K562 (cell line): ENCODE data around the gene BRD4. TPM values are rescaled to one million over a fixed set of nuclear protein-coding genes. Genes with fewer than 3 reads are reported as not detected.

Source experiments
- ATAC-seq: fragments of 200-7000 bp; cut with Tn5 transposase; 3 replicates; pipeline ENCODE4 v1.9.1; 2020; ENCODE audit warnings: moderate library complexity
- BruUV-seq: library from RNA; stranded (reverse); fragments of 400-500 nt; replicated peaks from 2 replicates; lab custom pipeline; 2021; lab: Mats Ljungman, UMichigan
- CTCF ChIA-PET: fragments of 300-600 bp; formaldehyde crosslinking; extraction: SDS; loops from one replicate; lab custom pipeline; 2021; ENCODE audit warnings: low intra/inter-chr PET ratio; lab: Yijun Ruan, JAX
- POLR2A ChIA-PET: fragments of 300-600, 350-650 bp; sonication (Branson Sonifier 250); formaldehyde crosslinking; extraction: SDS; loops from one replicate; lab custom pipeline; 2021; ENCODE audit warnings: antibody characterized with exemption, inconsistent platforms; lab: Yijun Ruan, JAX
- DNase-seq, 4 experiments: peaks; one replicate each; pipeline versions ENCODE4 v3.0.0 to v3.0.0-alpha.2; 2011 to 2018; ENCODE audit warnings: low spot score in 3 of 4, mixed read lengths in 3 of 4; ENCODE audit errors: extremely low read depth in 1 of 4
- FAIRE-seq: peaks from 2 replicates; lab custom pipeline; 2011; peaks lifted over from hg19 to GRCh38; lab: Jason Lieb, UNC
- H2AFZ ChIP-seq: 2 replicates; pipeline ENCODE4 v1.6.0; 2011; ENCODE audit warnings: low read depth, low read length, control low read depth, inconsistent platforms
- H3K27ac ChIP-seq: fragments of 200-600 bp; 3 replicates; pipeline ENCODE4 v1.8.0; 2011; ENCODE audit warnings: low read depth, mild to moderate bottlenecking, control low read depth, inconsistent platforms, low read length, moderate library complexity, mixed read lengths; ENCODE audit errors: extremely low read depth
- H3K27me3 ChIP-seq, 2 experiments: fragments of 300-600 bp in 1 of 2; 2 replicates in 1 of 2; 3 replicates in 1 of 2; pipeline versions ENCODE4 v1.6.0 to v1.8.0; 2011; ENCODE audit warnings: inconsistent platforms in 2 of 2, low read length in 2 of 2, mild to moderate bottlenecking in 1 of 2, mixed read lengths in 1 of 2, moderate library complexity in 1 of 2; ENCODE audit not compliant: control insufficient read depth in 2 of 2, insufficient read depth in 2 of 2
- H3K36me3 ChIP-seq: fragments of 300-600 bp; 3 replicates; pipeline ENCODE4 v1.8.0; 2011; ENCODE audit warnings: mild to moderate bottlenecking, low read length, inconsistent platforms; ENCODE audit not compliant: control insufficient read depth, insufficient read depth
- H3K4me1 ChIP-seq, 2 experiments: fragments of 200-600 bp in 1 of 2; replicated peaks in 1 of 2; 2 replicates in 1 of 2; 3 replicates in 1 of 2; pipeline versions ENCODE4 v1.5.1 to v1.8.0; 2011; ENCODE audit warnings: inconsistent platforms in 2 of 2, low read length in 2 of 2, mild to moderate bottlenecking in 1 of 2, mixed read lengths in 1 of 2, moderate library complexity in 1 of 2; ENCODE audit not compliant: control insufficient read depth in 2 of 2, insufficient read depth in 2 of 2
- H3K4me2 ChIP-seq: 2 replicates; pipeline ENCODE4 v1.6.1; 2011; ENCODE audit warnings: low read length, control low read depth, inconsistent platforms, mixed read lengths; ENCODE audit not compliant: insufficient read depth
- H3K4me3 ChIP-seq: fragments of 200-600 bp; sonication (generic), shearing (Covaris generic); 2 replicates; pipeline ENCODE4 v1.5.1; 2016; ENCODE audit warnings: control low read depth, inconsistent platforms
- H3K79me2 ChIP-seq: fragments of 200-600 bp; 3 replicates; pipeline ENCODE4 v1.8.0; 2011; ENCODE audit warnings: low read length, inconsistent platforms; ENCODE audit not compliant: control insufficient read depth, insufficient read depth
- H3K9ac ChIP-seq, 2 experiments: 2 replicates each; pipeline versions ENCODE4 v1.6.0 to v1.6.1; 2011; ENCODE audit warnings: low read depth in 2 of 2, low read length in 2 of 2, control low read depth in 1 of 2, inconsistent platforms in 1 of 2, mild to moderate bottlenecking in 1 of 2, mixed read lengths in 1 of 2; ENCODE audit not compliant: insufficient read depth in 1 of 2
- H3K9me1 ChIP-seq: one replicate; pipeline ENCODE4 v1.6.0; 2011; ENCODE audit warnings: inconsistent platforms, mild to moderate bottlenecking, low read length, moderate library complexity; ENCODE audit not compliant: control insufficient read depth, insufficient read depth
- H3K9me3 ChIP-seq: replicated peaks from 2 replicates; pipeline ENCODE4 v1.5.1; 2011; ENCODE audit warnings: low read depth, low read length, inconsistent platforms; ENCODE audit not compliant: control insufficient read depth, insufficient read depth
- H4K20me1 ChIP-seq: replicated peaks from 2 replicates; pipeline ENCODE4 v1.6.1; 2011; ENCODE audit warnings: low read length, inconsistent platforms, mixed read lengths; ENCODE audit not compliant: control insufficient read depth, insufficient read depth
- CBFB ChIP-seq: sonication (generic); formaldehyde crosslinking; IDR thresholded peaks from 2 replicates; pipeline ENCODE4 v1.4.0; 2020; ENCODE audit warnings: mild to moderate bottlenecking, missing genetic modification reagents
- CEBPG ChIP-seq, 3 experiments: fragments of 200-800 bp in 1 of 3; sonication (Bioruptor generic) in 1 of 3; sonication (generic) in 1 of 3; formaldehyde crosslinking in 1 of 3; IDR thresholded peaks in 2 of 3; conservative IDR thresholded peaks in 1 of 3; 2 replicates each; pipeline versions ENCODE4 v1.6.1 to v1.8.0; 2016 to 2022; ENCODE audit warnings: missing compliant biosample characterization in 2 of 3, missing genetic modification characterization in 2 of 3, mild to moderate bottlenecking in 1 of 3, missing genetic modification reagents in 1 of 3
- CHD4 ChIP-seq: fragments of 200-600 bp; sonication (generic); IDR thresholded peaks from 3 replicates; pipeline ENCODE4 v1.6.1; 2012; ENCODE audit warnings: low read depth, mild to moderate bottlenecking, mixed read lengths, low read length, inconsistent platforms; ENCODE audit not compliant: insufficient read depth, insufficient replicate concordance, poor library complexity, severe bottlenecking
- CREB3L1 ChIP-seq: fragments of 450-650 bp; IDR thresholded peaks from 2 replicates; pipeline ENCODE4 v1.6.1; 2014; ENCODE audit warnings: low read depth, mild to moderate bottlenecking, moderate library complexity, borderline replicate concordance
- HDAC2 ChIP-seq: fragments of 450-650 bp; IDR thresholded peaks from 2 replicates; pipeline ENCODE4 v1.6.1; 2016; ENCODE audit warnings: mild to moderate bottlenecking
- PKNOX1 ChIP-seq: fragments of 450-650 bp; IDR thresholded peaks from 2 replicates; pipeline ENCODE4 v1.6.1; 2016
- POLR2AphosphoS5 ChIP-seq: IDR thresholded peaks from 2 replicates; pipeline ENCODE4 v1.6.1; 2011; ENCODE audit warnings: mild to moderate bottlenecking, low read depth, low read length, moderate library complexity; ENCODE audit not compliant: control insufficient read depth, insufficient read depth
- PREB ChIP-seq: sonication (generic); formaldehyde crosslinking; IDR thresholded peaks from 2 replicates; pipeline ENCODE4 v1.8.1; 2023; ENCODE audit warnings: mild to moderate bottlenecking, missing genetic modification reagents
- SMARCA5 ChIP-seq: fragments of 450-650 bp; IDR thresholded peaks from 2 replicates; pipeline ENCODE4 v1.6.1; 2016
- TAF7 ChIP-seq: fragments of 450-650 bp; IDR thresholded peaks from 2 replicates; pipeline ENCODE4 v1.6.1; 2016; ENCODE audit warnings: missing genetic modification characterization, missing compliant biosample characterization
- WGBS: fragments of 100-300 bp; shearing (Covaris generic); methylation state at CpG from one replicate; pipeline ENCODE4 v1.1.6; 2016; ENCODE audit warnings: low coverage, mixed read lengths; ENCODE audit not compliant: insufficient coverage; ENCODE audit errors: missing lambda C conversion rate; 5-methylcytosine and 5-hydroxymethylcytosine counted together
- in situ Hi-C: fragments of 300-500 bp; cut with MboI; formaldehyde crosslinking; loops from 4 replicates; pipeline ENCODE4 v1.15.0; 2018; ENCODE audit warnings: inconsistent platforms, mixed read lengths
- intact Hi-C: fragments of 100-400 bp; cut with micrococcal nuclease; formaldehyde crosslinking; loops from 2 replicates; pipeline ENCODE4 v1.14.2; 2022
- polyA plus RNA-seq, 8 experiments: library from polyadenylated mRNA; depleted of rRNA in 4 of 8; stranded (reverse) in 5 of 8; unstranded in 3 of 8; fragments of >200 nt; fragmentation: Nextera tagmentation in 2 of 8; fragmentation: Illumina TruSeq in 1 of 8; extraction: Ambion mirVana in 2 of 8; extraction: Trizol in 1 of 8; gene quantifications; 2 replicates each; pipeline versions ENCODE4 v1.2.1 to v1.2.3, GENCODE V29; 2011 to 2014; ENCODE audit warnings: inconsistent platforms in 1 of 8, missing spikeins in 1 of 8
- total RNA-seq, 7 experiments: library from RNA; depleted of rRNA in 6 of 7; stranded (reverse); fragments of >200 nt in 6 of 7; fragmentation: Illumina TruSeq in 2 of 7; extraction: Trizol in 2 of 7; gene quantifications; 2 replicates each; pipeline versions ENCODE4 v1.2.1 to v1.2.3, GENCODE V29; 2011 to 2021; ENCODE audit warnings: low replicate concordance in 1 of 7

BRD4 gene
- total and polyA plus RNA-seq, 9 of the 15 experiments (the other 6 are each of a cell fraction or from before 2014, with no cell fraction given), result 1.8 to 105 (median 15.6) TPM

- TF ChIP-seq CREB3L1, result no peak
- no peak for TF ChIP-seq CBFB
- peak; percentile 52; the same call in 1 of the 2 replicates for TF ChIP-seq PKNOX1
Observed at GRCh38 chr19:15324791-15325519, 7.4 kb downstream of the BRD4 start (continued).

GRCh38 chr19:15323496-15324235 lies 8.7 kb downstream of the BRD4 start:
- Histone ChIP-seq H3K4me1 (peaks cover 26 to 52% of the 10 kb centered on the region in 2 experiments), H3K4me2 (peak overlapping the region; percentile 12; the same call in 1 of the 2 replicates), H3K27ac (peak overlapping the region; percentile 8; the same call in 1 of the 3 replicates), H4K20me1 (peaks cover 81% of the 10 kb centered on the region), H3K9me1 (peaks cover 21% of the 10 kb centered on the region), H3K79me2 (peaks cover 98% of the 10 kb centered on the region), H3K9me3 (no peaks in the 10 kb centered on the region), H2AFZ (no peak overlapping the region), H3K4me3 (no peak overlapping the region), H3K9ac (0 out of 4 replicates have a peak overlapping the region, but pooled peaks of 1 of the 2 experiments have one; percentile 14), H3K27me3 (no peaks in the 10 kb centered on the region), H3K36me3 (peaks cover 13% of the 10 kb centered on the region; the same call in 2 of the 3 replicates)
- WGBS, result 52% methylated on average over 4 of the region's 5 CpGs
- DNase-seq (peak in 3 of 4 experiments; percentile 28 to 51 (median 42)), ATAC-seq (peak; percentile 36), FAIRE-seq (no peak)
- BruUV-seq, result no TSS peak
- ChIA-PET CTCF (no interaction called here), POLR2A (interaction anchor here (0.6 to 1.9 kb wide), 6 partner anchors 13 to 1370 kb away, joined by 3 to 7 read pairs (median 4); no protein-coding TSS in a partner anchor)
- in situ Hi-C loops (no loop called here), intact Hi-C loops (loop anchor here (5.0 kb wide), 1 partner anchor 41 kb away; no protein-coding TSS in a partner anchor)
- peak; percentile 41 for TF ChIP-seq CHD4
- no peak for TF ChIP-seq PREB
- peak; percentile 72; the same call in 1 of the 2 replicates for TF ChIP-seq SMARCA5
- TF ChIP-seq CEBPG (CRISPR knock-in tag; IDR thresholded peaks at IDR 0.05), result 0 out of 2 replicates have a peak, but pooled peaks have one; percentile 21
- TF ChIP-seq CEBPG (tag; conservative IDR thresholded peaks at IDR 0.05 in 1 of 2, IDR thresholded peaks at IDR 0.05 in 1 of 2), result 0 out of 4 replicates have a peak, but pooled peaks of 1 of the 2 experiments have one; percentile 26
- TF ChIP-seq TAF7 (tag), result no peak
- TF ChIP-seq POLR2AphosphoS5, result no peak
- peak; percentile 74; the same call in 1 of the 2 replicates for TF ChIP-seq HDAC2
